Erythroblast (primary cell): ENCODE measurements around the gene CEACAM8.

Experiments used
- GATA1 ChIP-seq: IDR thresholded peaks from 2 replicates; pipeline ENCODE4 v1.6.1; 2011; ENCODE audit warnings: low read depth, mild to moderate bottlenecking, control low read depth, low read length, moderate library complexity
- POLR2A ChIP-seq: IDR thresholded peaks from 2 replicates; pipeline ENCODE4 v1.6.1; 2011; ENCODE audit warnings: mild to moderate bottlenecking, low read length

DNA sequence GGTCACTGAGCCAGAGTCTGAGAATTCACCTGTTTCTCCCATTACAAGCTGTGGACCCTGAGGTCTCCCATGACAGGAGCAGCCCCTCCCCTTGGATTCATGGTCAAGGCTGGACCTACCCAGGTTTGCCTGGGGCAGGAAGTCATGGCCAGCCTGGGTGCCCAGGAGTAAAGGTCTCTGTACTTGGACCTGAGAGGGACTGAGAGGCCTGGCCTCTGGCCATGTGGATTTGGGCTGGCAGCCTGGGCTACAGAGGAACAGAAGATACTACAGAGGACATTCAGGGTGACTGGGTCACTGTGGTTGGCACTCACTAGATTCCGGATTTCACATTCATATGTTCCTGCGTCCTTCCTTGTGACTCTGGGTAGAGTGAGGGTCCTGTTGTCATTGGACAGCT is 31.5 kb upstream of the CEACAM8 start:
- TF ChIP-seq POLR2A (no peak), GATA1 (no peak)
